Measurements from ENCODE around the gene CYREN. TPM values are rescaled to one million over a fixed set of nuclear protein-coding genes. Genes with fewer than 3 reads are reported as not detected.

CYREN gene
- total and polyA plus RNA-seq, 7 experiments from 2014 or later, result 25.6 to 67.9 (median 49.5) TPM

DNA sequence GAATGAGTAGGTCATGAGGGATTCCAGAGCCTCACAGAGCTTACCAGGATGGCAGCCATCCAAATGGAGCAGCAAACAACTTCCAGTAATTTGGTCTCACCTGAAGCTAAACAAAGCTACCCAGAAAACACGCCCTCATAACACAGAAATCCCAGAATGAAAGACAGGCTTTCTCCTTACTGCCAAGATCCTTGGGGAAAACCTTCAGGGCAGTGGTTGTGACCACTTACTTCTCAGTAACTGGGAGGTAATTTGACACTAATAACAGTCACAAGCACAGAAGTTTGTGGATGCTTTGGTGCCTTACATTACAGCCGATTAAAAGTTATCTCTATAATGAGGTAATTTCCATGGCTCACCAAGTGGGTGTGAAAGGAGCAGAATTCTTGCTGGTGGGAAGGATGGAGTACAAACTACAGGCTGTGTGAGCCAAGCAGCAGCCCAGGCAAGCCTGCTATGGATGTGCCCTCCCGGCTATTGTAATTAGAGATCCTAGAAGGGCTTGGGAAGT, 30.4 kb upstream of the CYREN start:
- no peak overlapping the region for H3K4me3 ChIP-seq (ENCODE audit: low read length)
- peaks cover 6 to 41% (median 23%) of the 10 kb centered on the region in 7 donors for H3K4me1 Mint-ChIP-seq
- H3K9me3 ChIP-seq (ENCODE audit: control insufficient read depth in 2 of 3, low read length in 3 of 3), result no peaks in the 10 kb centered on the region
- H3K27me3 Mint-ChIP-seq, result no peaks in the 10 kb centered on the region
- H3K27ac ChIP-seq (ENCODE audit: low read depth, low read length), result no peak overlapping the region
- DNase-seq (no peak), ATAC-seq (no peak)
- H3K27ac Mint-ChIP-seq, result no peak overlapping the region
- H3K36me3 ChIP-seq (ENCODE audit: control insufficient read depth in 2 of 3, insufficient read depth in 3 of 3, low read length in 3 of 3), result peaks cover 4 to 84% (median 21%) of the 10 kb centered on the region in 3 experiments
- ChIA-PET CTCF (interaction anchor here (0.7 kb wide), 1 partner anchor 755 kb away, joined by 3 read pairs; no protein-coding TSS in a partner anchor), POLR2A (no interaction called here)
- H3K36me3 Mint-ChIP-seq, result peaks cover 0 to 77% (median 40%) of the 10 kb centered on the region in 5 donors
- H3K27me3 ChIP-seq (ENCODE audit: control insufficient read depth in 2 of 2, insufficient read depth in 2 of 2, low read length in 2 of 2), result no peaks in the 10 kb centered on the region
- intact Hi-C loops (cut with micrococcal nuclease), result no loop called here
- H3K9me3 Mint-ChIP-seq, result no peaks in the 10 kb centered on the region
- H3K4me3 Mint-ChIP-seq, result no peak overlapping the region
- no peaks in the 10 kb centered on the region for H3K4me1 ChIP-seq (ENCODE audit: control insufficient read depth in 2 of 2, insufficient read depth in 2 of 2, low read length in 2 of 2)

DNA sequence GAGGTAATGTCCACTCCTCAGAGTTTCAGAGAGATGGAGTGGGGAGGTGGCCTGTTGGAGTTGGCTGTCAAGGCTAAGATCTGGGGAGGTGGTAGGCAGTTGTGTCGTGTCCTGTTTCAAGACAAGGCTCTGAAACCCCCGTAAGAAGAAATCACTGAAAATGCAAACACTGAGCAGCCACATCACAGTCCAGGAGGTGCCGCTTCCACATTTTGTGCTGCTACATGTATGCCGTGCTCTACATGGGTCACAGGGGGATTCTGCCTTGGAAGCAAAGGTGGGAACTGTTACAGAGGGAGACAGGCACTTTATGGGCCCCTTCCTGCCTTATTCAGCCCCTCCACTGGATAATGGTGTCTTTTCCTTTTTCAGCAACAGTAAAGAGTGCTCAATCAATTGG, 28.9 kb upstream of the CYREN start:
- POLR2A ChIA-PET, result interaction anchor here (1.1 kb wide), 1 partner anchor 12 kb away, joined by 3 read pairs; the partner anchor contains the start of gene WDR91
- H3K36me3 ChIP-seq (ENCODE audit: control insufficient read depth in 2 of 3, insufficient read depth in 3 of 3, low read length in 3 of 3), result peaks cover 4 to 87% (median 25%) of the 10 kb centered on the region in 3 experiments

DNA sequence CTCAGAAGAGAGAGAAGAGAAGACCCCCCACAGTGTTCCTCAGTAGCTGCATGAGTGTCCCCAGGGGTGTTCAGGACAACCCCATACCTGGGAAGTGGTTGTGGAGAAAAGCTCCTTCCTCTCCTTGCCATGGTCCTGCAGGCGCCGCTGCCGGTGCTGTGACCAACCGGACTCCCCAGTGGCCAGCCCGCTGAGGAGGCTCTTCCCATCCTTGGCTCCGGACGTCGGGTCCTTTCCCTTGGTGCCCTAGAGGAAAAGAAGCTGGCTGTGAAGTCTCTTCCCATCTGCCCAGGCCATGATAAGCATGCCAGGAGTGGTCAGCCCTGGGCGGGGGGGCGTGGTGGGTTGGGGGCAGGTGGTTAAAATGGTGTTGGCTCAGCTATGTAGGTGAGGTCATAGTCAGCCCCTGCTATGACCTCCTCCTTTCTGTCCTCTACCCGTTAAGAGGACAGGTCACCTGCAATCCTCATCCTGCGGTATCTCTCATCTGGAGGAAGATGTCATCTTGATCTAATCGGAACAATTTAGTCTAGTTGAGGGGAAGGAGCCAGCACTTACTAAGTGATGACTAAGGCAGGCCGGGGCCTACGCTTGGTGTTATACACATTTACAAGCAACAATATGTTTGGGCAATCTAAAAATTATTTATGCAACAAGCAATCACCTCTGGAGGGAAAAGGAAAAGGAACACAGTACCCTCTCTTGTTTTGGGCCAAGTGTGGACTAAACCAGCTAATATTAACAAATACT, 27.6 kb upstream of the CYREN start:
- Mint-ChIP-seq H3K36me3 (peaks cover 9 to 83% (median 39%) of the 10 kb centered on the region in 5 donors), H3K4me3 (no peak overlapping the region), H3K9me3 (no peaks in the 10 kb centered on the region), H3K27me3 (no peaks in the 10 kb centered on the region), H3K4me1 (peaks cover 0 to 21% (median 12%) of the 10 kb centered on the region in 7 donors), H3K27ac (no peak overlapping the region)
- Histone ChIP-seq H3K27ac (ENCODE audit: low read depth, low read length) (no peak overlapping the region), H3K4me1 (ENCODE audit: control insufficient read depth in 2 of 2, insufficient read depth in 2 of 2, low read length in 2 of 2) (no peaks in the 10 kb centered on the region), H3K4me3 (ENCODE audit: low read length) (no peak overlapping the region), H3K27me3 (ENCODE audit: control insufficient read depth in 2 of 2, insufficient read depth in 2 of 2, low read length in 2 of 2) (no peaks in the 10 kb centered on the region), H3K9me3 (ENCODE audit: control insufficient read depth in 2 of 3, low read length in 3 of 3) (no peaks in the 10 kb centered on the region), H3K36me3 (ENCODE audit: control insufficient read depth in 2 of 3, insufficient read depth in 3 of 3, low read length in 3 of 3) (peaks cover 0 to 93% (median 20%) of the 10 kb centered on the region in 3 experiments)
- CTCF ChIA-PET, result no interaction called here
- no peak for DNase-seq
- intact Hi-C loops (cut with micrococcal nuclease), result no loop called here
- ATAC-seq, result no peak
- POLR2A ChIA-PET, result interaction anchor here (1.1 to 1.2 kb wide), 2 partner anchors 13 to 16 kb away, joined by 3 read pairs; partner anchors contain the start of gene WDR91

More for the DNA sequence above, 28.9 kb upstream of the CYREN start:
- peaks cover 6 to 34% (median 23%) of the 10 kb centered on the region in 7 donors for H3K4me1 Mint-ChIP-seq
- no peaks in the 10 kb centered on the region for H3K9me3 ChIP-seq (ENCODE audit: control insufficient read depth in 2 of 3, low read length in 3 of 3)
- no peak overlapping the region for H3K4me3 ChIP-seq (ENCODE audit: low read length)
- intact Hi-C loops (cut with micrococcal nuclease), result no loop called here
- CTCF ChIA-PET, result no interaction called here
- H3K27me3 ChIP-seq (ENCODE audit: control insufficient read depth in 2 of 2, insufficient read depth in 2 of 2, low read length in 2 of 2), result no peaks in the 10 kb centered on the region
- H3K27ac Mint-ChIP-seq, result no peak overlapping the region
- H3K27me3 Mint-ChIP-seq, result no peaks in the 10 kb centered on the region
- H3K4me3 Mint-ChIP-seq, result no peak overlapping the region
- H3K4me1 ChIP-seq (ENCODE audit: control insufficient read depth in 2 of 2, insufficient read depth in 2 of 2, low read length in 2 of 2), result no peaks in the 10 kb centered on the region
- no peak for ATAC-seq
- H3K27ac ChIP-seq (ENCODE audit: low read depth, low read length), result no peak overlapping the region
- no peak for DNase-seq
- H3K9me3 Mint-ChIP-seq, result no peaks in the 10 kb centered on the region
- H3K36me3 Mint-ChIP-seq, result peaks cover 7 to 81% (median 35%) of the 10 kb centered on the region in 5 donors

DNA sequence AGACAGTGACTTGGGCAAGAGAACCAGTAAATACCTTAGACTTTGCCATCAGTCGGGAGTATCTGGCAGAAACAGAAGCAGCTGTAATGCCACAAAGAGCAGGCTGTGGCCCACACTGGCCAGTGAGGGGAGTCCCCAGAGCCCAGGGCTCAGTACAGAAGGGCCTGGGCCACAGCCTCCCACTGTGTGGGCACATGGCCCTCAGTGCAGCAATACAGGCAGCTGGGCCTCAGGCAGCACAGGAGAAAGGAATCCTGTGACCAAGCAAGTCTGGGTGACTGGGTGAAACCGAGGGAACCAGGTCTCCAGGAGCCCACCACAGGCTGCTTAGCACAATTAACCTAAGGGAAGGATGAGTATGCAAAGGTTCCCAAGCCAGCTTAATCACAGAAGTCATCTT, 26.8 kb upstream of the CYREN start:
- no peak for ATAC-seq
- H3K27ac Mint-ChIP-seq, result no peak overlapping the region

DNA sequence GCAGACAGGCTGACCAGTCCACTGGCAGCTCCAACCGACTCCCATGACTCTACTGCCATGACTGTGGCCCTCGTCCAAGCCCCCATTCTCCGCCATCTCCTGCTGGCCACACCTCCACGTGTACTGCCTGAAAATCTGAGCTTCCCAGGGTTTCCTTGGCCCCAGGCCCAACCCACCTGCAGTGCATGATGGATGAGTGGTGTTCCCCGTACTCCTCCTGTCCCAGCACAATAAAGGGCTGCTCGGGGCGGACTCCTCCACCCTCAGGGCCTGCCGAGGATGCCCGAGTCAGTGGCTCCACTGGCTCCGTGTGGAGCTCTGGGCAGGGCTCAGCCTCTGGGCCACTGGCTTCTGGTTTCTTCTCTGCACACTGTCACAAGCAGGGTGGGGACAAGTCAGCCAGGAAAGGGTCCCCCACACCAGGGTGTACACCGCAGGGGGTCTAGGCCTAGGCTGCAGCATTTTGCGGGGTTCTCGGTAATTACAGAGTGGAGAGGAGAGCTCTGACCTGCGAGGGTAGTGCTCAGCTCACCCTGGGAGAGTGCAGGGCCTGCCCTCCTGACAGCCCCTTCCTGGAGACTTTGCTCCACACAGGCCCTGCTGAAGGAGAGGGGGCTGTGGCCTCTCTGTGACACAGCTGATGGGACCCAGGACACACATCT, 25.6 kb upstream of the CYREN start:
- Mint-ChIP-seq H3K9me3 (no peaks in the 10 kb centered on the region), H3K4me3 (no peak overlapping the region), H3K27ac (peak overlapping the region in 1 of 9 donors; percentile 67), H3K27me3 (no peaks in the 10 kb centered on the region), H3K36me3 (peaks cover 9 to 86% (median 42%) of the 10 kb centered on the region in 5 donors), H3K4me1 (peaks cover 0 to 7% (median 2%) of the 10 kb centered on the region in 7 donors)
- Histone ChIP-seq H3K4me3 (ENCODE audit: low read length) (no peak overlapping the region), H3K27me3 (ENCODE audit: control insufficient read depth in 2 of 2, insufficient read depth in 2 of 2, low read length in 2 of 2) (no peaks in the 10 kb centered on the region), H3K9me3 (ENCODE audit: control insufficient read depth in 2 of 3, low read length in 3 of 3) (no peaks in the 10 kb centered on the region), H3K4me1 (ENCODE audit: control insufficient read depth in 2 of 2, insufficient read depth in 2 of 2, low read length in 2 of 2) (no peaks in the 10 kb centered on the region), H3K36me3 (ENCODE audit: control insufficient read depth in 2 of 3, insufficient read depth in 3 of 3, low read length in 3 of 3) (peaks cover 0 to 99% (median 20%) of the 10 kb centered on the region in 3 experiments), H3K27ac (ENCODE audit: low read depth, low read length) (no peak overlapping the region)
- peak; percentile 16 for ATAC-seq
- ChIA-PET POLR2A (no interaction called here), CTCF (no interaction called here)
- DNase-seq, result no peak
- intact Hi-C loops (cut with micrococcal nuclease), result no loop called here

More for the DNA sequence above, 26.8 kb upstream of the CYREN start:
- DNase-seq, result no peak
- Mint-ChIP-seq H3K4me3 (no peak overlapping the region), H3K27me3 (no peaks in the 10 kb centered on the region), H3K9me3 (no peaks in the 10 kb centered on the region), H3K36me3 (peaks cover 7 to 86% (median 43%) of the 10 kb centered on the region in 5 donors), H3K4me1 (peaks cover 0 to 17% (median 10%) of the 10 kb centered on the region in 7 donors)
- ChIA-PET CTCF (no interaction called here), POLR2A (interaction anchor here (1.2 kb wide), 1 partner anchor 15 kb away, joined by 3 read pairs; no protein-coding TSS in a partner anchor)
- Histone ChIP-seq H3K27me3 (ENCODE audit: control insufficient read depth in 2 of 2, insufficient read depth in 2 of 2, low read length in 2 of 2) (no peaks in the 10 kb centered on the region), H3K4me3 (ENCODE audit: low read length) (no peak overlapping the region), H3K36me3 (ENCODE audit: control insufficient read depth in 2 of 3, insufficient read depth in 3 of 3, low read length in 3 of 3) (peaks cover 0 to 99% (median 20%) of the 10 kb centered on the region in 3 experiments), H3K4me1 (ENCODE audit: control insufficient read depth in 2 of 2, insufficient read depth in 2 of 2, low read length in 2 of 2) (no peaks in the 10 kb centered on the region), H3K9me3 (ENCODE audit: control insufficient read depth in 2 of 3, low read length in 3 of 3) (no peaks in the 10 kb centered on the region), H3K27ac (ENCODE audit: low read depth, low read length) (no peak overlapping the region)
- intact Hi-C loops (cut with micrococcal nuclease), result no loop called here

DNA sequence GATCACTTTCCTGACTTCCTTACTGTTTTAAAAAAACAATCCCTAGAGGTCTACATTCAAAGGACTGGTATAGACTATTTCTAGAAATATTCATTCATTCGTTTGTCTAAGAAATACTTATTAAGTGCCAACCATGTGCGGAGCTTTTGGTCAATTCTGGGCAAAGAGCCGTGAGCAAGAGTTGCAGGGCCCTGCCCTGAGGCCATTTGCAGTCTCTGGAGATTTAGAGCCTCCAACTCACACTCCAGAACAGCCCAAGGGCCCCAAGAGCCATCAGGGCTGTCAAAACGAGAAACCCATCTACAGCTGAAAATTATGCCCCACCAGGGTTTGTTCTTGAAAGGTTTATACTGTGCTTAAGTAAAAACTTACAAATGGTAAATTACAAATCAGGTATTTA, 24.6 kb upstream of the CYREN start:
- Histone ChIP-seq H3K9me3 (ENCODE audit: control insufficient read depth in 2 of 3, low read length in 3 of 3) (no peaks in the 10 kb centered on the region), H3K4me1 (ENCODE audit: control insufficient read depth in 2 of 2, insufficient read depth in 2 of 2, low read length in 2 of 2) (no peaks in the 10 kb centered on the region), H3K27me3 (ENCODE audit: control insufficient read depth in 2 of 2, insufficient read depth in 2 of 2, low read length in 2 of 2) (no peaks in the 10 kb centered on the region), H3K4me3 (ENCODE audit: low read length) (no peak overlapping the region), H3K36me3 (ENCODE audit: control insufficient read depth in 2 of 3, insufficient read depth in 3 of 3, low read length in 3 of 3) (peaks cover 0 to 98% (median 20%) of the 10 kb centered on the region in 3 experiments), H3K27ac (ENCODE audit: low read depth, low read length) (no peak overlapping the region)
- Mint-ChIP-seq H3K27me3 (no peaks in the 10 kb centered on the region), H3K4me3 (no peak overlapping the region), H3K36me3 (peaks cover 11 to 85% (median 45%) of the 10 kb centered on the region in 5 donors), H3K27ac (peak overlapping the region in 1 of 9 donors; percentile 15), H3K9me3 (no peaks in the 10 kb centered on the region), H3K4me1 (peaks cover 0 to 7% (median 0%) of the 10 kb centered on the region in 7 donors)
- ATAC-seq, result no peak
- DNase-seq, result no peak
- intact Hi-C loops (cut with micrococcal nuclease), result no loop called here
- ChIA-PET CTCF (no interaction called here), POLR2A (no interaction called here)
